IMR-90 (cell line): Measurements from ENCODE around the gene ATP4A. TPM values are rescaled to one million over a fixed set of nuclear protein-coding genes. Genes with fewer than 3 reads are reported as not detected.

Experiments used
- ATAC-seq: fragments of 200-7000 bp; cut with Tn5 transposase; 2 replicates; pipeline ENCODE4 v1.9.1; 2020; ENCODE audit warnings: low read depth, mild to moderate bottlenecking, moderate library complexity
- BruUV-seq: library from RNA; stranded (reverse); fragments of 400-500 nt; replicated peaks from 2 replicates; lab custom pipeline; 2021; lab: Mats Ljungman, UMichigan
- CTCF ChIA-PET: fragments of 300-600 bp; formaldehyde crosslinking; extraction: SDS; loops from one replicate; lab custom pipeline; 2021; ENCODE audit warnings: antibody characterized with exemption; lab: Yijun Ruan, JAX
- POLR2A ChIA-PET: fragments of 300-600 bp; sonication (Branson Sonifier 250); formaldehyde crosslinking; loops from one replicate; lab custom pipeline; 2022; ENCODE audit warnings: antibody characterized with exemption; ENCODE audit not compliant: unreplicated experiment; lab: Charles Lee
- DNase-seq: peaks from one replicate; pipeline ENCODE4 v3.0.0; 2013
- H2AFZ ChIP-seq: replicated peaks from 2 replicates; pipeline ENCODE3; 2013; ENCODE audit warnings: low read length, mild to moderate bottlenecking; ENCODE audit not compliant: poor library complexity
- H2AK5ac ChIP-seq: 2 replicates; pipeline ENCODE4 v1.6.1; 2013; ENCODE audit warnings: low read depth, low read length, inconsistent platforms
- H2AK9ac ChIP-seq: replicated peaks from 2 replicates; pipeline ENCODE3; 2013; ENCODE audit warnings: mild to moderate bottlenecking, low read depth, low read length, moderate library complexity; ENCODE audit not compliant: poor library complexity
- H2BK120ac ChIP-seq: 2 replicates; pipeline ENCODE4 v1.6.1; 2013; ENCODE audit warnings: low read depth, low read length, inconsistent platforms
- H2BK15ac ChIP-seq: 3 replicates; pipeline ENCODE4 v1.6.1; 2013; ENCODE audit warnings: low read depth, low read length, inconsistent platforms
- H2BK20ac ChIP-seq: 2 replicates; pipeline ENCODE4 v1.6.1; 2013; ENCODE audit warnings: low read depth, mild to moderate bottlenecking, inconsistent platforms, low read length, moderate library complexity
- H2BK5ac ChIP-seq: 2 replicates; pipeline ENCODE4 v1.6.1; 2013; ENCODE audit warnings: mild to moderate bottlenecking, low read depth, low read length, inconsistent platforms; ENCODE audit not compliant: poor library complexity, severe bottlenecking
- H3K14ac ChIP-seq: replicated peaks from 2 replicates; pipeline ENCODE4 v1.6.1; 2013; ENCODE audit warnings: low read depth, low read length, inconsistent platforms
- H3K18ac ChIP-seq: 2 replicates; pipeline ENCODE4 v1.6.1; 2013; ENCODE audit warnings: low read depth, low read length, control low read depth
- H3K23ac ChIP-seq: 2 replicates; pipeline ENCODE4 v1.6.1; 2013; ENCODE audit warnings: low read depth, low read length, inconsistent platforms
- H3K27ac ChIP-seq: 2 replicates; pipeline ENCODE4 v1.5.1; 2013; ENCODE audit warnings: mild to moderate bottlenecking, control low read depth, low read length; ENCODE audit not compliant: insufficient read depth
- H3K27me3 ChIP-seq: 2 replicates; pipeline ENCODE4 v1.6.1; 2013; ENCODE audit warnings: low read length; ENCODE audit not compliant: control insufficient read depth, insufficient read depth
- H3K36me3 ChIP-seq: 2 replicates; pipeline ENCODE4 v1.6.1; 2013; ENCODE audit warnings: low read length, mixed read lengths; ENCODE audit not compliant: control insufficient read depth, insufficient read depth
- H3K4ac ChIP-seq: 2 replicates; pipeline ENCODE4 v1.6.1; 2013; ENCODE audit warnings: low read depth, low read length, inconsistent platforms
- H3K4me1 ChIP-seq: 2 replicates; pipeline ENCODE4 v1.6.1; 2013; ENCODE audit warnings: low read length, mixed read lengths; ENCODE audit not compliant: control insufficient read depth, insufficient read depth
- H3K4me2 ChIP-seq: 2 replicates; pipeline ENCODE4 v1.6.1; 2013; ENCODE audit warnings: low read depth, mild to moderate bottlenecking, control low read depth, low read length, moderate library complexity
- H3K4me3 ChIP-seq: 2 replicates; pipeline ENCODE4 v1.5.1; 2013; ENCODE audit warnings: low read depth, mild to moderate bottlenecking, control low read depth, low read length, moderate library complexity; ENCODE audit not compliant: insufficient read depth
- H3K56ac ChIP-seq: 2 replicates; pipeline ENCODE4 v1.6.1; 2013; ENCODE audit warnings: low read length, inconsistent platforms; ENCODE audit not compliant: insufficient read depth; ENCODE audit errors: extremely low read depth
- H3K79me1 ChIP-seq, 2 experiments: 2 replicates each; pipeline ENCODE4 v1.6.1; 2013; ENCODE audit warnings: low read length in 2 of 2, inconsistent platforms in 1 of 2, low read depth in 1 of 2
- H3K9ac ChIP-seq: 2 replicates; pipeline ENCODE4 v1.6.1; 2013; ENCODE audit warnings: low read depth, low read length, control low read depth
- H3K9me1 ChIP-seq: 2 replicates; pipeline ENCODE4 v1.6.1; 2013; ENCODE audit warnings: low read length, inconsistent platforms; ENCODE audit not compliant: insufficient read depth
- H3K9me3 ChIP-seq: 2 replicates; pipeline ENCODE4 v1.6.1; 2013; ENCODE audit warnings: low read length; ENCODE audit not compliant: control insufficient read depth, insufficient read depth
- H4K20me1 ChIP-seq: 2 replicates; pipeline ENCODE4 v1.6.1; 2013; ENCODE audit warnings: low read length, inconsistent platforms; ENCODE audit not compliant: insufficient read depth
- H4K5ac ChIP-seq: 2 replicates; pipeline ENCODE4 v1.6.1; 2013; ENCODE audit warnings: mild to moderate bottlenecking, low read depth, low read length, control low read depth
- H4K8ac ChIP-seq, 2 experiments: 2 replicates each; pipeline ENCODE4 v1.6.1; 2013; ENCODE audit warnings: low read depth in 2 of 2, low read length in 2 of 2, control low read depth in 1 of 2, inconsistent platforms in 1 of 2
- H4K91ac ChIP-seq: 2 replicates; pipeline ENCODE4 v1.6.1; 2013; ENCODE audit warnings: low read depth, low read length, inconsistent platforms; ENCODE audit not compliant: insufficient read depth
- BHLHE40 ChIP-seq: fragments of 150-350 bp; IDR thresholded peaks from 2 replicates; pipeline ENCODE4 v1.6.1; 2016; ENCODE audit warnings: mild to moderate bottlenecking, low read depth, low read length
- CEBPB ChIP-seq: IDR thresholded peaks from 2 replicates; pipeline ENCODE4 v1.6.1; 2012; ENCODE audit warnings: low read depth, low read length, improper control_type of control experiment
- CTCF ChIP-seq: conservative IDR thresholded peaks from 2 replicates; pipeline ENCODE4 v1.5.1; 2012; ENCODE audit warnings: mild to moderate bottlenecking, low read depth, low read length, improper control_type of control experiment
- ELK1 ChIP-seq: fragments of 150-350 bp; IDR thresholded peaks from 2 replicates; pipeline ENCODE4 v1.6.1; 2016; ENCODE audit warnings: low read depth, mild to moderate bottlenecking, low read length, moderate library complexity, borderline replicate concordance
- MAFK ChIP-seq: IDR thresholded peaks from 2 replicates; pipeline ENCODE4 v1.6.1; 2012; ENCODE audit warnings: low read depth, low read length, improper control_type of control experiment
- MAZ ChIP-seq: IDR thresholded peaks from 2 replicates; pipeline ENCODE4 v1.6.1; 2012; ENCODE audit warnings: low read depth, mild to moderate bottlenecking, low read length, improper control_type of control experiment, moderate library complexity, borderline replicate concordance
- MXI1 ChIP-seq: IDR thresholded peaks from 2 replicates; pipeline ENCODE4 v1.6.1; 2012; ENCODE audit warnings: low read depth, mild to moderate bottlenecking, low read length, moderate library complexity, borderline replicate concordance
- NFE2L2 ChIP-seq: fragments of 150-350 bp; IDR thresholded peaks from 2 replicates; pipeline ENCODE4 v1.6.1; 2016; ENCODE audit warnings: low read depth, mild to moderate bottlenecking, low read length
- POLR2A ChIP-seq: IDR thresholded peaks from 2 replicates; pipeline ENCODE4 v1.6.1; 2012; ENCODE audit warnings: mild to moderate bottlenecking, low read depth, low read length
- RAD21 ChIP-seq: IDR thresholded peaks from 2 replicates; pipeline ENCODE4 v1.6.1; 2012; ENCODE audit warnings: low read length, improper control_type of control experiment
- RCOR1 ChIP-seq: IDR thresholded peaks from 2 replicates; pipeline ENCODE4 v1.6.1; 2012; ENCODE audit warnings: mild to moderate bottlenecking, low read length, improper control_type of control experiment; ENCODE audit not compliant: insufficient replicate concordance
- RFX5 ChIP-seq: IDR thresholded peaks from 2 replicates; pipeline ENCODE4 v1.8.0; 2012; ENCODE audit warnings: low read depth, mild to moderate bottlenecking, low read length, moderate library complexity
- SMC3 ChIP-seq: fragments of 150-350 bp; IDR thresholded peaks from 2 replicates; pipeline ENCODE4 v1.6.1; 2016; ENCODE audit warnings: low read depth, mild to moderate bottlenecking, antibody characterized with exemption, low read length, moderate library complexity
- WGBS, 2 experiments: methylation state at CpG; one replicate each; pipeline versions ENCODE4 v1.1.5 to v1.1.7; 2013; ENCODE audit warnings: missing lambda C conversion rate in 2 of 2; ENCODE audit not compliant: insufficient read length in 1 of 2; ENCODE audit errors: extremely low coverage in 2 of 2; 5-methylcytosine and 5-hydroxymethylcytosine counted together
- dilution Hi-C: fragments of 300-500 bp; cut with HindIII; formaldehyde crosslinking; loops from one replicate; pipeline ENCODE4 v1.14.3; 2018; ENCODE audit warnings: low sequenced_read_pairs; ENCODE audit not compliant: unreplicated experiment
- in situ Hi-C: fragments of 300-500 bp; cut with MboI; formaldehyde crosslinking; loops from 3 replicates; pipeline ENCODE4 v1.14.3; 2019; ENCODE audit warnings: low sequenced_read_pairs, inconsistent platforms, mixed read lengths
- intact Hi-C: fragments of 100-400 bp; cut with micrococcal nuclease; formaldehyde crosslinking; loops from 2 replicates; pipeline ENCODE4 v1.10.0; 2022
- polyA plus RNA-seq, 3 experiments: library from polyadenylated mRNA; depleted of rRNA; stranded (reverse); fragments of >200 nt; gene quantifications; 2 replicates each; pipeline ENCODE4 v1.2.3, GENCODE V29; 2012; ENCODE audit warnings: low replicate concordance in 1 of 3
- total RNA-seq: library from RNA; depleted of rRNA; stranded (reverse); fragments of >200 nt; gene quantifications from 2 replicates; pipeline ENCODE4 v1.2.3, GENCODE V29; 2012
- TF ChIP-seq, protein P1 (sequence below): fragments of 150-350 bp; IDR thresholded peaks from 2 replicates; pipeline ENCODE4 v1.6.1; 2017; ENCODE audit warnings: mild to moderate bottlenecking, antibody characterized with exemption, low read length, low read depth

The ATP4A gene
- total and polyA plus RNA-seq, 2 of the 4 experiments (the other 2 are of a cell fraction): not detected

GRCh38 chr19:35587321-35587720 lies 23.9 kb upstream of the ATP4A start:
- H2AK5ac ChIP-seq: no peak overlapping the region
- H2AFZ ChIP-seq: no peak overlapping the region
- TF ChIP-seq RFX5 (no peak), CEBPB (no peak), BHLHE40 (no peak), SMC3 (no peak), POLR2A (no peak), MAZ (no peak), NFE2L2 (no peak), RCOR1 (no peak), CTCF (no peak), MAFK (no peak), RAD21 (no peak), ELK1 (no peak), MXI1 (no peak)
- TF ChIP-seq, protein P1, sequence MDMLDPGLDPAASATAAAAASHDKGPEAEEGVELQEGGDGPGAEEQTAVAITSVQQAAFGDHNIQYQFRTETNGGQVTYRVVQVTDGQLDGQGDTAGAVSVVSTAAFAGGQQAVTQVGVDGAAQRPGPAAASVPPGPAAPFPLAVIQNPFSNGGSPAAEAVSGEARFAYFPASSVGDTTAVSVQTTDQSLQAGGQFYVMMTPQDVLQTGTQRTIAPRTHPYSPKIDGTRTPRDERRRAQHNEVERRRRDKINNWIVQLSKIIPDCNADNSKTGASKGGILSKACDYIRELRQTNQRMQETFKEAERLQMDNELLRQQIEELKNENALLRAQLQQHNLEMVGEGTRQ: no peak
- no peak overlapping the region for H3K18ac ChIP-seq
- H4K20me1 ChIP-seq: no peaks in the 10 kb centered on the region
- H3K4me3 ChIP-seq: no peak overlapping the region
- in situ Hi-C loops (loop anchor here (25.0 kb wide), 1 partner anchor 250 kb away; the partner anchor contains the start of genes CD22 and FFAR1), intact Hi-C loops (no loop called here), dilution Hi-C loops (no loop called here)
- H2BK15ac ChIP-seq: no peak overlapping the region
- H3K4me2 ChIP-seq: no peak overlapping the region
- no peaks in the 10 kb centered on the region for H3K79me1 ChIP-seq
- WGBS, 2 experiments: no CpG with 5 or more reads among the region's 1 CpG
- H3K23ac ChIP-seq: no peak overlapping the region
- H3K56ac ChIP-seq: no peak overlapping the region
- H3K27ac ChIP-seq: no peak overlapping the region
- ChIA-PET CTCF (no interaction called here), POLR2A (no interaction called here)
- no peak overlapping the region for H2BK5ac ChIP-seq
- H3K14ac ChIP-seq: no peak overlapping the region
- no peak overlapping the region for H4K5ac ChIP-seq
- no peaks in the 10 kb centered on the region; the same call in 1 of the 2 replicates for H3K9me3 ChIP-seq
- no peak overlapping the region for H4K91ac ChIP-seq
- no peak overlapping the region for H2BK120ac ChIP-seq
- ATAC-seq: no peak
- no peaks in the 10 kb centered on the region for H3K9me1 ChIP-seq
- H3K27me3 ChIP-seq: peaks cover 4% of the 10 kb centered on the region
- H2AK9ac ChIP-seq: no peak overlapping the region
- DNase-seq: no peak
- H3K4me1 ChIP-seq: no peaks in the 10 kb centered on the region
- no peak overlapping the region for H2BK20ac ChIP-seq
- no peak overlapping the region for H3K4ac ChIP-seq
- no peak overlapping the region for H4K8ac ChIP-seq
- BruUV-seq: no TSS peak
- no peak overlapping the region for H3K9ac ChIP-seq
- H3K36me3 ChIP-seq: no peaks in the 10 kb centered on the region
